ENCODE results near the gene PARD6G. TPM values are rescaled to one million over a fixed set of nuclear protein-coding genes. Genes with fewer than 3 reads are reported as not detected.

PARD6G gene
- total RNA-seq = 1.8 and 2.5 TPM in 2 replicates

GRCh38 chr18:80247393-80247841, at the start of gene PARD6G:
Gene PARD6G (minus strand): TSS chr18:80247514. CDS start chr18:80247348, 166 bp downstream.

GRCh38 chr18:80108739-80109675, 138.3 kb downstream of the PARD6G start, which contains the start of gene ADNP2:
Gene ADNP2 (plus strand): TSS chr18:80109262. CDS start chr18:80117543, 8,281 bp downstream.

Other genes with a start within 250 kb of the PARD6G start
- 18.6 and 23.1 TPM in 2 replicates for gene RBFA, start 213.1 kb downstream of the PARD6G start, total RNA-seq
- gene ADNP2, start 138.3 kb downstream of the PARD6G start, total RNA-seq = 8.9 and 11.4 TPM in 2 replicates